ENCODE data around the gene MAGI2.

MAGI2 gene

GRCh38 chr7:79216236-79216635, 237.2 kb downstream of the MAGI2 start:
- no peak overlapping the region for H3K4me3 ChIP-seq
- H3K27ac ChIP-seq, result no peak overlapping the region

- Histone ChIP-seq H3K27ac (no peak overlapping the region), H3K4me3 (no peak overlapping the region)
Measured at GRCh38 chr7:79212334-79212733, 241.1 kb downstream of the MAGI2 start.

GRCh38 chr7:79211724-79212123, 241.7 kb downstream of the MAGI2 start:
- H3K27ac ChIP-seq, result no peak overlapping the region
- H3K4me3 ChIP-seq, result no peak overlapping the region

- Histone ChIP-seq H3K27ac (no peak overlapping the region), H3K4me3 (no peak overlapping the region)
Measured at GRCh38 chr7:79199961-79200360, 253.5 kb downstream of the MAGI2 start.

GRCh38 chr7:79199266-79199665, 254.2 kb downstream of the MAGI2 start:
- Histone ChIP-seq H3K4me3 (no peak overlapping the region), H3K27ac (no peak overlapping the region)

- Histone ChIP-seq H3K27ac (no peak overlapping the region), H3K4me3 (no peak overlapping the region)
Measured at GRCh38 chr7:79185605-79186004, 267.9 kb downstream of the MAGI2 start.

- no peak overlapping the region for H3K27ac ChIP-seq
Measured at GRCh38 chr7:79182283-79182682, 271.2 kb downstream of the MAGI2 start.

GRCh38 chr7:79180533-79180932, 272.9 kb downstream of the MAGI2 start:
- no peak overlapping the region for H3K4me3 ChIP-seq

More at GRCh38 chr7:79182283-79182682, 271.2 kb downstream of the MAGI2 start:
- no peak overlapping the region for H3K4me3 ChIP-seq

GRCh38 chr7:79176859-79177477, 276.5 kb downstream of the MAGI2 start:
- Histone ChIP-seq H3K4me3 (no peak overlapping the region), H3K27ac (no peak overlapping the region)

More at GRCh38 chr7:79180533-79180932, 272.9 kb downstream of the MAGI2 start:
- H3K27ac ChIP-seq, result no peak overlapping the region

- no peak overlapping the region for H3K27ac ChIP-seq
- H3K4me3 ChIP-seq, result no peak overlapping the region
Measured at GRCh38 chr7:79175374-79175773, 278.1 kb downstream of the MAGI2 start.

GRCh38 chr7:79165225-79165624, 288.2 kb downstream of the MAGI2 start:
- Histone ChIP-seq H3K27ac (no peak overlapping the region), H3K4me3 (no peak overlapping the region)

GRCh38 chr7:79159040-79159664, 294.3 kb downstream of the MAGI2 start:
- Histone ChIP-seq H3K4me3 (no peak overlapping the region), H3K27ac (no peak overlapping the region)

- Histone ChIP-seq H3K4me3 (no peak overlapping the region), H3K27ac (no peak overlapping the region)
Measured at GRCh38 chr7:79157281-79157680, 296.2 kb downstream of the MAGI2 start.

- H3K4me3 ChIP-seq, result no peak overlapping the region
- no peak overlapping the region for H3K27ac ChIP-seq
Measured at GRCh38 chr7:79149831-79150230, 303.6 kb downstream of the MAGI2 start.

GRCh38 chr7:79142706-79143105, 310.8 kb downstream of the MAGI2 start:
- Histone ChIP-seq H3K4me3 (no peak overlapping the region), H3K27ac (no peak overlapping the region)

GRCh38 chr7:79141252-79141651, 312.2 kb downstream of the MAGI2 start:
- H3K27ac ChIP-seq, result no peak overlapping the region

GRCh38 chr7:79137942-79138341, 315.5 kb downstream of the MAGI2 start:
- H3K4me3 ChIP-seq, result no peak overlapping the region
- H3K27ac ChIP-seq, result no peak overlapping the region

More at GRCh38 chr7:79141252-79141651, 312.2 kb downstream of the MAGI2 start:
- H3K4me3 ChIP-seq, result no peak overlapping the region

GRCh38 chr7:79132844-79133451, 320.5 kb downstream of the MAGI2 start:
- Histone ChIP-seq H3K27ac (no peak overlapping the region), H3K4me3 (no peak overlapping the region)

- no peak overlapping the region for H3K4me3 ChIP-seq
- H3K27ac ChIP-seq, result no peak overlapping the region
Measured at GRCh38 chr7:79130715-79131114, 322.8 kb downstream of the MAGI2 start.

GRCh38 chr7:79124331-79124730, 329.1 kb downstream of the MAGI2 start:
- no peak overlapping the region for H3K27ac ChIP-seq
- H3K4me3 ChIP-seq, result no peak overlapping the region

GRCh38 chr7:79118143-79118542, 335.3 kb downstream of the MAGI2 start:
- H3K27ac ChIP-seq, result no peak overlapping the region

More at GRCh38 chr7:79118143-79118542, 335.3 kb downstream of the MAGI2 start:
- H3K4me3 ChIP-seq, result no peak overlapping the region
